Measurements from ENCODE around the gene ANKRD55. TPM values are rescaled to one million over a fixed set of nuclear protein-coding genes. Genes with fewer than 3 reads are reported as not detected.

ANKRD55 gene
- total and polyA plus RNA-seq, 10 donors, result 0.42 to 9.0 (median 2.3) TPM

DNA sequence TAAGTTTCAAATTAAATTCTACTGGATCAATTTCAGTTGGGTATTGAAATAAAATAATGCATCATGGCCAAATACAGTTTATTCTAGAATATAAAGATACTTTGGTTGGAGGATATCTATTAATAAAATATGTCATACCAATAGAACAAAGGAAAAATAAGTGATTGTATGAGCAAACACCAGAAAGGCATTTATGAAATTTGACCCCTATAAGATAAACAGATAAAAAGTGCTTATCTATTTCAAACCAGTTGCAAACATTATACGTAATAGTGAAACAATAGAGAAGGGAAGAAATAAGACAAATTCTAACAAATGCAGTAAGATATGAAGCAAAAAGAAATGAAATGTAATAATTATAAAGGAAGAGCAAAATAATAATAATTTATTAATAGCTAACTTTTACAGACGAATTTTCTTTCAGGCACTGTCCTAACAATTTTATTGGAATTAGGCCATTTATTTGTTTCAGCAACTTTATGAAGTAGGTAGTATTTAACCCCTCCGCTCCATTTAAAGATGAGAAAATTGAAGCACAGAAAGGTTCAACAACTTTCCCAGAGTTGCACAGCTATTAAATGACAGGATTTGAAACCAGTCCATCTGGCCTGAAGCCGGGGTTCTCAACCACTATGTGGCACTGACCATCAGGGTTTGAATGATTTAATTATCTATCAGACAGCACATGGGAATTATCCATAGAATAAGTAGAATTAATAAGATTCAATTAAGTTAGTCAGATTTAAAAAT, 20.8 kb downstream of the ANKRD55 start:
- Histone ChIP-seq H3K4me1 (no peaks in the 10 kb centered on the region), H3K9me3 (peaks cover 0 to 26% (median 15%) of the 10 kb centered on the region in 8 donors), H3K4me3 (no peak overlapping the region), H3K27ac (no peak overlapping the region), H3K36me3 (no peaks in the 10 kb centered on the region), H3K27me3 (replicated peaks in 1 of 7) (no peaks in the 10 kb centered on the region)
- DNase-seq, result no peak
- 78 to 90% (median 83%) methylated on average over 4 of the region's 4 CpGs for whole genome bisulfite sequencing, 5 donors
- intact Hi-C loops (cut with DNase I; ENCODE audit: low total_unique reads), result no loop called here
- TF ChIP-seq, protein P1, sequence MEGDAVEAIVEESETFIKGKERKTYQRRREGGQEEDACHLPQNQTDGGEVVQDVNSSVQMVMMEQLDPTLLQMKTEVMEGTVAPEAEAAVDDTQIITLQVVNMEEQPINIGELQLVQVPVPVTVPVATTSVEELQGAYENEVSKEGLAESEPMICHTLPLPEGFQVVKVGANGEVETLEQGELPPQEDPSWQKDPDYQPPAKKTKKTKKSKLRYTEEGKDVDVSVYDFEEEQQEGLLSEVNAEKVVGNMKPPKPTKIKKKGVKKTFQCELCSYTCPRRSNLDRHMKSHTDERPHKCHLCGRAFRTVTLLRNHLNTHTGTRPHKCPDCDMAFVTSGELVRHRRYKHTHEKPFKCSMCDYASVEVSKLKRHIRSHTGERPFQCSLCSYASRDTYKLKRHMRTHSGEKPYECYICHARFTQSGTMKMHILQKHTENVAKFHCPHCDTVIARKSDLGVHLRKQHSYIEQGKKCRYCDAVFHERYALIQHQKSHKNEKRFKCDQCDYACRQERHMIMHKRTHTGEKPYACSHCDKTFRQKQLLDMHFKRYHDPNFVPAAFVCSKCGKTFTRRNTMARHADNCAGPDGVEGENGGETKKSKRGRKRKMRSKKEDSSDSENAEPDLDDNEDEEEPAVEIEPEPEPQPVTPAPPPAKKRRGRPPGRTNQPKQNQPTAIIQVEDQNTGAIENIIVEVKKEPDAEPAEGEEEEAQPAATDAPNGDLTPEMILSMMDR (IDR thresholded peaks at IDR 0.05 in 8 of 11, conservative IDR thresholded peaks at IDR 0.05 in 3 of 11), result no peak
- TF ChIP-seq POLR2A (IDR thresholded peaks at IDR 0.05) (no peak), POLR2AphosphoS5 (IDR thresholded peaks at IDR 0.05) (no peak)

DNA sequence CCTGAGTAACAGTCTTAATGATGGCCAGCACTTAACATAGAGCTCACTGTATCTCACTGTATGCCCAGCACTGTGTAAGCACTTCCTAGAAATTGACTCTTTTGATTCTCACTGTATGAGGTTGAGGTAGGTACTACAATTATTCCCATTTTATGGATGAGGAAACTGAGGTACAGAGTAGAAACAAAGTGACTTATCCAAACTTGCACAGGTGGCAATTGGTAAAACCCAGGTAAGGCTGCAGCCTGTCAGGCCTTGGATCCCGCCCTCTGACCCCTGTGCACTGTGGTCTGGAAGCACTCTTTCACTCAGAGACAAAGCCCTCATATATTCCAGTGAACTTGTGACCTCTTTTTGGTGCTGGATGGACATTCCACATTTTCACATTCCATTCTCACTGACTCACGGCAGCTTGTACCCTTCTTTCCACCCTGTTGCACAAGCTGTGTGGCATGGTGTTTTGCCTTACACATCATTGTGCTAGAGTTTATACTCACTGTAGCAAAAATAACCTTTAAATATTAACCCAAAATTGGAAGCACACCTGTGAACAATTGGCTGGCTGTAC, 21.7 kb downstream of the ANKRD55 start:
- Histone ChIP-seq H3K4me3 (no peak overlapping the region), H3K27ac (no peak overlapping the region), H3K27me3 (replicated peaks in 1 of 7) (no peaks in the 10 kb centered on the region), H3K4me1 (no peaks in the 10 kb centered on the region), H3K9me3 (peaks cover 0 to 17% (median 6%) of the 10 kb centered on the region in 8 donors), H3K36me3 (no peaks in the 10 kb centered on the region)
- intact Hi-C loops (cut with DNase I; ENCODE audit: low total_unique reads), result no loop called here
- TF ChIP-seq POLR2A (IDR thresholded peaks at IDR 0.05) (no peak), POLR2AphosphoS5 (IDR thresholded peaks at IDR 0.05) (no peak)
- TF ChIP-seq, protein P1 (IDR thresholded peaks at IDR 0.05 in 8 of 11, conservative IDR thresholded peaks at IDR 0.05 in 3 of 11), result no peak
- DNase-seq, result no peak
- 77 to 92% (median 89%) methylated on average over 2 of the region's 2 CpGs for WGBS, 5 donors

DNA sequence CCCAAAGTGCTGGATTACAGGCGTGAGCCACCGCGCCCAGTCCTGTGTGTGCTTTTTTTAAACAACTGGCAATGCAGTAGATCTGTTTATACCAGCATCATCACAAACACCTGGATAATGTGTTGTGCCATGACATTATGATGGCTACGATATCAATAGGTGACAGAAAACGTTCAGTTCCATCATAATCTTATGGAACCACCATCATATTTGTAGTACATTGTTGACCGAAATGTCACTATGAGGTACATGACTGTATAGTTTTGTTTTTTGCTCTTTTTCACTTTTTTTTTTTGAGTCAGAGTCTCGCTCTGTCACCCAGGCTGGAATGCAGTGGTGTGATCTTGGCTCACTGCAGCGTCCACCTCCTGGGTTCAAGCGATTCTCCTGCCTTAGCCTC, 24.4 kb downstream of the ANKRD55 start:
- no peak for DNase-seq
- Histone ChIP-seq H3K36me3 (no peaks in the 10 kb centered on the region), H3K27me3 (replicated peaks in 1 of 7) (no peaks in the 10 kb centered on the region), H3K27ac (no peak overlapping the region), H3K4me3 (no peak overlapping the region), H3K4me1 (no peaks in the 10 kb centered on the region), H3K9me3 (peaks cover 0 to 5% (median 0%) of the 10 kb centered on the region in 8 donors)
- intact Hi-C loops (cut with DNase I; ENCODE audit: low total_unique reads), result loop anchor here (10.0 kb wide), 2 partner anchors 234 to 274 kb away; no protein-coding TSS in a partner anchor
- TF ChIP-seq POLR2A (IDR thresholded peaks at IDR 0.05) (no peak), POLR2AphosphoS5 (IDR thresholded peaks at IDR 0.05) (no peak)
- TF ChIP-seq, protein P1 (IDR thresholded peaks at IDR 0.05 in 8 of 11, conservative IDR thresholded peaks at IDR 0.05 in 3 of 11), result no peak
- WGBS, 5 donors, result 92 to 96% (median 95%) methylated on average over 9 of the region's 9 CpGs

DNA sequence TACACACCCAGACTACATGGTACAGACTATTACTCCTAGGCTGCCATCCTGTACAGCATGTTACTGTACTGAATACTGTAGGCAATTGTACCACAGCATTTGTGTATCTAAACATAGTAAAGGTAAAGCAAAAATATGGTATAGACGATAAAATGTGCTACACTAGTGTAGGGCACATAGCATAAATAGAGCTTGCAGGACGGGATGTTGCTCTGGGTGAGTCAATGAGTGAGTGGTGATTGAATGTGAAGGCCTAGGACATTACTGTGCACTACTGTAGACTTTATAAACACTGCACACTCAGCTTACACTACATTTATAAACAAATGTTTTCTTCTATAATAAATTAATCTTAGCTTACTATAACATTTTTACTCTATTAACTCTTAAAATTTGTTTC, 25.6 kb downstream of the ANKRD55 start:
- H3K27me3 ChIP-seq (replicated peaks in 1 of 7), result no peaks in the 10 kb centered on the region
- H3K27ac ChIP-seq, result no peak overlapping the region
- TF ChIP-seq, protein P1 (IDR thresholded peaks at IDR 0.05 in 8 of 11, conservative IDR thresholded peaks at IDR 0.05 in 3 of 11), result no peak
- TF ChIP-seq POLR2AphosphoS5 (IDR thresholded peaks at IDR 0.05), result no peak
- TF ChIP-seq POLR2A (IDR thresholded peaks at IDR 0.05), result no peak
- intact Hi-C loops (cut with DNase I; ENCODE audit: low total_unique reads), result loop anchor here (10.0 kb wide), 2 partner anchors 233 to 273 kb away; no protein-coding TSS in a partner anchor
- H3K4me3 ChIP-seq, result no peak overlapping the region
- DNase-seq, result no peak
- H3K9me3 ChIP-seq, result no peaks in the 10 kb centered on the region
- peaks cover 0 to 5% (median 4%) of the 10 kb centered on the region in 6 donors for H3K4me1 ChIP-seq
- no peaks in the 10 kb centered on the region for H3K36me3 ChIP-seq
- 77 to 94% (median 88%) methylated on average over 2 of the region's 2 CpGs for WGBS, 5 donors
